ENCODE results near the gene ADPRH. TPM values are rescaled to one million over a fixed set of nuclear protein-coding genes. Genes with fewer than 3 reads are reported as not detected.

Gene ADPRH
- total RNA-seq, 1 donor from 2014 or later = 3.7 TPM

GRCh38 chr3:119613201-119613600 lies 33.9 kb downstream of the ADPRH start:
- TF ChIP-seq CTCF (IDR thresholded peaks at IDR 0.05; ENCODE audit: unreplicated experiment) = no peak
- Mint-ChIP-seq H3K4me1 (ENCODE audit: low read depth) (no peaks in the 10 kb centered on the region), H3K27ac (no peak overlapping the region), H3K4me3 (ENCODE audit: low read depth) (no peak overlapping the region), H3K36me3 (ENCODE audit: insufficient read depth) (no peaks in the 10 kb centered on the region), H3K27me3 (no peaks in the 10 kb centered on the region), H3K9me3 (ENCODE audit: low read depth) (peaks cover 6% of the 10 kb centered on the region)
- DNase-seq (ENCODE audit: low spot score, unreplicated experiment) = no peak

GRCh38 chr3:119613872-119614271 lies 34.6 kb downstream of the ADPRH start:
- Mint-ChIP-seq H3K27me3 (no peaks in the 10 kb centered on the region), H3K27ac (no peak overlapping the region), H3K9me3 (ENCODE audit: low read depth) (peaks cover 6% of the 10 kb centered on the region), H3K4me1 (ENCODE audit: low read depth) (no peaks in the 10 kb centered on the region), H3K4me3 (ENCODE audit: low read depth) (no peak overlapping the region), H3K36me3 (ENCODE audit: insufficient read depth) (no peaks in the 10 kb centered on the region)
- no peak for DNase-seq (ENCODE audit: low spot score, unreplicated experiment)
- TF ChIP-seq CTCF (IDR thresholded peaks at IDR 0.05; ENCODE audit: unreplicated experiment) = no peak

- Mint-ChIP-seq H3K36me3 (ENCODE audit: insufficient read depth) (no peaks in the 10 kb centered on the region), H3K9me3 (ENCODE audit: low read depth) (peaks cover 2% of the 10 kb centered on the region), H3K27me3 (no peaks in the 10 kb centered on the region), H3K27ac (no peak overlapping the region), H3K4me1 (ENCODE audit: low read depth) (no peaks in the 10 kb centered on the region), H3K4me3 (ENCODE audit: low read depth) (no peak overlapping the region)
- TF ChIP-seq CTCF (IDR thresholded peaks at IDR 0.05; ENCODE audit: unreplicated experiment) = no peak
- no peak for DNase-seq (ENCODE audit: low spot score, unreplicated experiment)
Measured at GRCh38 chr3:119616056-119616455, 36.8 kb downstream of the ADPRH start.

- H3K36me3 Mint-ChIP-seq (ENCODE audit: insufficient read depth) = no peaks in the 10 kb centered on the region
- no peak overlapping the region for H3K27ac Mint-ChIP-seq
- H3K9me3 Mint-ChIP-seq (ENCODE audit: low read depth) = peaks cover 2% of the 10 kb centered on the region
- no peaks in the 10 kb centered on the region for H3K27me3 Mint-ChIP-seq
- H3K4me3 Mint-ChIP-seq (ENCODE audit: low read depth) = no peak overlapping the region
- no peak for TF ChIP-seq CTCF (IDR thresholded peaks at IDR 0.05; ENCODE audit: unreplicated experiment)
- no peaks in the 10 kb centered on the region for H3K4me1 Mint-ChIP-seq (ENCODE audit: low read depth)
- DNase-seq (ENCODE audit: low spot score, unreplicated experiment) = no peak
Measured at GRCh38 chr3:119619094-119619493, 39.8 kb downstream of the ADPRH start.

GRCh38 chr3:119620899-119621298 lies 41.6 kb downstream of the ADPRH start:
- H3K4me3 Mint-ChIP-seq (ENCODE audit: low read depth) = no peak overlapping the region
- no peak for TF ChIP-seq CTCF (IDR thresholded peaks at IDR 0.05; ENCODE audit: unreplicated experiment)
- H3K27ac Mint-ChIP-seq = no peak overlapping the region
- H3K36me3 Mint-ChIP-seq (ENCODE audit: insufficient read depth) = no peaks in the 10 kb centered on the region
- DNase-seq (ENCODE audit: low spot score, unreplicated experiment) = no peak
- no peaks in the 10 kb centered on the region for H3K4me1 Mint-ChIP-seq (ENCODE audit: low read depth)
- peaks cover 8% of the 10 kb centered on the region for H3K27me3 Mint-ChIP-seq
- no peaks in the 10 kb centered on the region for H3K9me3 Mint-ChIP-seq (ENCODE audit: low read depth)
